Panc1 (cell line): ENCODE data around the gene GRIN2C.

Experiments
- CTCF ChIP-seq: fragments of 450-650 bp; IDR thresholded peaks from 2 replicates; pipeline ENCODE4 v1.5.1; 2017; ENCODE audit warnings: mild to moderate bottlenecking
- POLR2AphosphoS5 ChIP-seq: IDR thresholded peaks from 2 replicates; pipeline ENCODE4 v1.6.1; 2012; ENCODE audit warnings: mild to moderate bottlenecking, low read depth, low read length, moderate library complexity
- REST ChIP-seq, 2 experiments: IDR thresholded peaks; 2 replicates each; pipeline ENCODE4 v1.6.1; 2011 to 2012; ENCODE audit warnings: low read depth in 2 of 2, control low read depth in 1 of 2, low read length in 1 of 2, mild to moderate bottlenecking in 1 of 2, moderate library complexity in 1 of 2; ENCODE audit not compliant: insufficient read depth in 1 of 2
- SIN3A ChIP-seq: IDR thresholded peaks from 2 replicates; pipeline ENCODE4 v1.6.1; 2012; ENCODE audit warnings: low read depth, mild to moderate bottlenecking, low read length, moderate library complexity, borderline replicate concordance; ENCODE audit not compliant: insufficient read depth
- TCF7L2 ChIP-seq: IDR thresholded peaks from 2 replicates; pipeline ENCODE4 v1.6.1; 2011; ENCODE audit warnings: mild to moderate bottlenecking, low read depth, low read length, inconsistent platforms

DNA sequence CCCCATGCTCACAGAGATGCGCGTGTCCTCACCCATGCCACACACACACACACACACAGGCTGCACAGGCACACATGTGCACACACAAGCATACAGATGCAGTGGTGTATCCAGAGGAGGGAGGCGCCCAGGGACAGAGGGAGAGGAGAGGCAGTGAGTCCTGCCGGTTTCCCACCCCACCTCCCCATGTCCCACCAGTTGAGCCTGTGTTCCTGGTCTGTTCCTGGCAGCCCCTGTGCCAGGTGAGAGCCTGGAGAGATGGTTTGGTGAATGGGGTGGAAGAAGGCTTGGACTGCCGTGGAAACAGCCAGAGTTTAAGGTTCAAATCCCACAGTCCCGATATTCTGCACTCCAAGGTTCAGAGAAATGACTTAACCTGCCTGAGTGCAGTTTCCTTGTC lies 44.0 kb upstream of the GRIN2C start:
- TF ChIP-seq CTCF (no peak), POLR2AphosphoS5 (no peak), SIN3A (no peak), REST (IDR thresholded peaks at IDR 0.05; ENCODE audit: insufficient read depth in 1 of 2, low read depth in 2 of 2, low read length in 1 of 2) (no peak), TCF7L2 (no peak)
